GM18517 (cell line): ENCODE data around the gene DUSP28.

Experiments
- ATAC-seq: cut with Tn5 transposase; IDR thresholded peaks from one replicate; pipeline ENCODE4 v1.9.1; 2021; ENCODE audit warnings: mild to moderate bottlenecking, moderate library complexity; ENCODE audit not compliant: unreplicated experiment

Gene DUSP28

DNA sequence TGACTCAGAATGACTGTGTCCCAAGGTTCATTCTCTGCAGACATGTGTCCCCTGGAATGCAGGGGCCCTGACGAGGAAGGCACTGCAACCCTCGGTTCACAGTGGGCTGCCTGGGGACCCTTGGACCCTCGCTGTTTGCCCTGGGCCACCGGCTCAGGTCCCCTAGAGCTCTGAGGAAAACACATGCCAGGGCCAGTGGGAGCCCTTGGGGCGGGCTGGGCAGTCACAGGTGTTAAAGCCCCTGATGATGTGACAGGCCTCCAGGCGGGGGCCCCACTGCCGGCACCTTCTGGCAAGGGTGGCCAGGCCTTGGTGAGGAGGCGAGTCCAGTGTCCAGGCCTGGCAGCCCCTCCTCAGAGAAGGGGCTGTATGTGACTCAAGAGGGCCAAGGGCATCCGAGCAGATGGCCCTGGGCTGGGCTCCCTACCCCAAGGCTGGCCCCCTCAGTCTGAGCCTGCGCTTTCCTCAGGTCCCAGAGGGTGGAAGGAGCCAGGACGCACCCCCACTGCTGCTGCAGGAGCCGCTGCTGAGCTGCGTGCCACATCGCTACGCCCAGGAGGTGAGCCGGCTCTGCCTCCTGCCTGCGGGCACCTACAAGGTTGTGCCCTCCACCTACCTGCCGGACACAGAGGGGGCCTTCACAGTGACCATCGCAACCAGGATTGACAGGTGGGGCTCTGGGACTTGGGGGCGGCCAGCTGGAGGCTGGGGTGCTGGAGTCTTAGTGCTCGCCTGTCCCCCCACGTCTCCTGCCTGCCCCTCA lies 37.4 kb downstream of the DUSP28 start:
- no peak for ATAC-seq

GRCh38 chr2:240598311-240598911 lies 38.3 kb downstream of the DUSP28 start:
- no peak for ATAC-seq

- ATAC-seq: no peak
These were observed 39.0 kb downstream of the DUSP28 start for GRCh38 chr2:240599141-240599583.

DNA sequence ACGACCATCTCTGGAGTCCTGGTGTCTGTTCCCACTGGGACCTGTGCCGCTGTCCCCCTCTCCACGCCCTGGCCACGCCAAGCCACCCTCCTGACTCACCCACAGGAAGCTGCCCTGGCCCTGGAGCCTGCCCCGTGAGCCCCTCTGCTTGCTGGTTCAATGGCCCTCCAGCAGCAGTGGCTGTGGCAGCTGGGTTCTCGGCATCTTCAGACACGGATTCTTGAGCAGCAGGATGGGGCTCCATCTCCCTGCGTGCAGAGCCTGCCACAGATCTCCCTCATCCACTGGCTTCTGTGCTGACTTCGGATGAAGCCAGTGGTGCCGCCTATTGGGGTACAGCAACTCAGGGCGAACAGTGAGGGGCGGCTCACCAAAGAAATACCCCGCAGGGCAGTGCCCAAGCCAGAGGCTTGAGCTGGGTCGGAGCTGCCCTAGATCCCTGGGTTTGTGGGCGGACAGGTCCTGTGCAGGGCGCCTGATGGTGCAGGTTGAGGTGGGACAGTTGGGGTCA lies 40.3 kb downstream of the DUSP28 start:
- ATAC-seq: no peak

GRCh38 chr2:240601061-240601830 lies 41.1 kb downstream of the DUSP28 start:
- ATAC-seq: no peak

- no peak for ATAC-seq
These were observed 41.6 kb downstream of the DUSP28 start for GRCh38 chr2:240601831-240602160.

- ATAC-seq: no peak
These were observed 42.3 kb downstream of the DUSP28 start for GRCh38 chr2:240602266-240603050.

- ATAC-seq: no peak
These were observed 43.1 kb downstream of the DUSP28 start for GRCh38 chr2:240603081-240603835.

GRCh38 chr2:240603846-240604245 lies 43.7 kb downstream of the DUSP28 start:
- ATAC-seq: no peak

- ATAC-seq: no peak
These were observed 44.3 kb downstream of the DUSP28 start for GRCh38 chr2:240604291-240604938.

DNA sequence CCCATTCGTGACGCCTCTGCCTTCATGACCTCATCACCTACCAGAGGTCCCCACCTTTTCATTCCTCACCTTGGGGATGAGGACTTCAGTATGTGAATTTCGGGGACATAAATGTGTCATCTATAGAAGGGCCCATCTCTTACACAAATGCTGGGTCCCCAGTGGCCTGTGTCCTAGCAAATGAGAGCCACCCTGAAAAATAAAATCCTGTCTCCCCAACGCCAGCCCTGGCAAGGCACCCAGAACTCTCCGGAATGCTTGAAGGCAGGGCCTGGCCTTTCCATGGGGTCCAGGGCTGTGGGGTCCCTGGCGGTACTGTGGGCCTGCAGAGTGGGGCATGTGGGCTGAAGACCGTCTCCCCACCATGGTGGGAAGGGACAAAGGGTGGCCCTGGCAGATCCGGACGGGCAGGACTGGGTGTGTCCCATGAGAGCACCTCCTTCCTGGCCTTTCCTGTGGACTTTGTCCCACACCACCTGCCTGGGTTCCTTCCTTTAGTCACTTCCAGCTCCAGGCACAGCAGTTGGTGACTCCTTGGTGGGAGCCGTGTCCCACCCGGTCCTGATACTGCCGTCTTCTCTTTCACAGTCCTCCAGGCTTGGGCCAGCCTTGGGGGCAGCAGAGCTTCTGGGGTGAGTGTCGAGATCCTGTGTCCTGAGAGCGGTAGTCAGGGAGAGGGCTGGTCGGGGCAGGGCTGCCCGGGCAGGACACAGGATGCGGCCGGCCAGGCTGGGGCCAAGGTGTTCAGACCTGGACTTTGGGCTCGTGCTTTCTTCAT lies 45.0 kb downstream of the DUSP28 start:
- no peak for ATAC-seq

DNA sequence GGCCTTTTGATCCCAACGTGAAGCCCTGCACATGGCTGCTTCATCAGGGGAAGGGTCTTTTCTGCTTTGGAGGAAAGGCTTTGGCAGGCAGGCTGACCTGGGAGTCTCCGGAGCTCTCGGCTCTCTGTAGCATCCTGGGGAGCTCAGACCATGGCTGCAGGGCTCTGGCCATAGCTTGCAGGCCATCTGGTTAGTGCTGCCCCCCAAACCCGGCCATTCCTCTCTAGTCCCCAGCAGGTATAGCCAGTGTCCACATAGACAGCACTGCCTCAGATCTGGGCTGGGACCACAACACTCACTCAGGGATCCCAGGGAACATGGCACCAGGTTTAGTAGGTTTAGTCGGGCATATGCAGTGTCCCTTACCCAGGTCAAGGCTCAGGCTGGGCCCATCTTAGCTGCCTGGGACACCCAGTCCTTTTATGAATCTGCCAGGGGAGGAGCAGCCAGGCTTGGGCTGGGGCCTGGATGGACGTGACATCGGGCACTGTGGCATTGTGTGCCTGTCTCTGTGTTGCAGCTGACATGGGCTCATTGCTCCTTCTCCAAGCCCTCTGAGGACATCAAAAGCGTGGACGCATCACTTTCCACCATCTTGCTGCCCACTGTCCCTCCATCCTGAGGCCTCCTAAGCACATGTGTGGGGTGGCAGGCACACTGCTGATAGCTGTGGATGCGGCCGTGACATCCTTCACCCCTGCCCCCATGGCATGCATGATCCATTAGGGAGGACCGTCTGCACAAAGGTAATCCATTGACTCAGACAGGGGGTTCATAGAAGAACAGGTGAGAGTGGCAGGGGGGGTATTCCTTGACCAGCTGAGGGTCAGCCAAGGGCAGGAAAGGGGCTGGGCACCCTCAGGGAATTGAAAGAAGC lies 45.9 kb downstream of the DUSP28 start:
- ATAC-seq: no peak

DNA sequence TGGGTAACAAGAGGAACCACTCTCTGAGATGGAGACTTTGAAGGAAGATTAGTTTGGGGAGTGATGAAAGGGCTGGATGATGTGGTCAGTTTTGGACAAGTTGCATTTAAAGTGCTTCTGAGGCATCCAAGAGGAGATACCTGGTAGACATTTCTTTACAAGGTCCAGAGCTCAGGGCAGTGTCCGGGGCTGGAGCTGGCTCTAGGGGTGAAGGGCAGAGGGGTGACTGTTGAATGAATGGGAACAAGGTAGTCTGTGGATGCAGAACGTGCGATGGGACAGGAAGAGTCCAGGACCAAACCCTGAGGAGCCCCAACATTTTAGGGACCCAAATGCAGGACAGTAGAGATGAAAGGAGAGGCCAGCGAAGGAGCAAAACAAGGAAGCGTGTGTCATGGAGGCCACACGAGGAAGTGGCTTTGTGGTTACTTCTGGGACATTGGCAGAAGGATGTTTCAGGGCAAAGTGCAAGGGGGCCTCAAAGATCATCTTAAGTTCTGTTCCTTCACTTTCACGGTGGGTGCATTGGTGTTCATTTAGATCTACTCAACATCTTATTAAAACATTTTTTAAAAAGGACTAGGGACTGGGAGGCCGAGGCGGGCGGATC lies 51.5 kb downstream of the DUSP28 start:
- no peak for ATAC-seq
